ENCODE measurements around the gene TMSB4X.

DNA sequence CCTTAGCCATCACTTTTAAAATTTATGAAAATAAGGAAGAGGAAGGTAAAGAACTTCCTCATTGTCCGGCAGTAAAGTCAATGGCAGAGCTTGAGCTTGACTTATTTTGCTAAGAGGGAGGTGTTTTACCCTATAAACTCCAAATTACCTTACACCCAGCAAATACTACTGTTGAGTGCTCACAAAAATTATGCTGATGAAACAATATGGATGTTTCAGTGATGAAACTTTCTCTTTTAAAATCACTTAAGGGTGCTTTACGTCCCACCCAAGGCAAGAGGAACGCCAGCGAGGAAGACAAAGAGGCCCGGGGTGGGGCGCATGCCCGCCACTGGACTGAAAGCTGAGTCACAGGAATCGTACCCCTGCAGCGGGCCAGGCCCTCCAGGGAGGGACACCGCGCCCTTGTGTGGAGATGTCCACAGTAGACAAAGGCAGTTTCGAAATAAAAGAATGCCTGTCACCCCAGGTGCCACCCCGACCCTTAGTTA is 560 bp upstream of the TMSB4X start:
- TF ChIP-seq CEBPB (IDR thresholded peaks at IDR 0.05; ENCODE audit: low read depth, low read length) (no peak), CTCF (conservative IDR thresholded peaks at IDR 0.05; ENCODE audit: low read depth, low read length) (no peak), USF2 (IDR thresholded peaks at IDR 0.05; ENCODE audit: low read depth, low read length) (no peak), POLR2A (IDR thresholded peaks at IDR 0.05; ENCODE audit: low read depth, low read length) (no peak), RFX5 (IDR thresholded peaks at IDR 0.05; ENCODE audit: low read depth, low read length) (no peak), MAFK (IDR thresholded peaks at IDR 0.05; ENCODE audit: low read depth, low read length) (no peak; the same call in 1 of the 2 replicates), RAD21 (IDR thresholded peaks at IDR 0.05; ENCODE audit: low read length) (no peak), SMC3 (IDR thresholded peaks at IDR 0.05; ENCODE audit: low read depth, low read length) (no peak), FOS (IDR thresholded peaks at IDR 0.05; ENCODE audit: low read depth, low read length) (no peak), MAZ (IDR thresholded peaks at IDR 0.05; ENCODE audit: borderline replicate concordance, low read depth, low read length) (no peak), RCOR1 (IDR thresholded peaks at IDR 0.05; ENCODE audit: insufficient replicate concordance, low read length) (no peak), CHD1 (IDR thresholded peaks at IDR 0.05; ENCODE audit: low read depth, low read length) (no peak)
- TF ChIP-seq, protein P1, sequence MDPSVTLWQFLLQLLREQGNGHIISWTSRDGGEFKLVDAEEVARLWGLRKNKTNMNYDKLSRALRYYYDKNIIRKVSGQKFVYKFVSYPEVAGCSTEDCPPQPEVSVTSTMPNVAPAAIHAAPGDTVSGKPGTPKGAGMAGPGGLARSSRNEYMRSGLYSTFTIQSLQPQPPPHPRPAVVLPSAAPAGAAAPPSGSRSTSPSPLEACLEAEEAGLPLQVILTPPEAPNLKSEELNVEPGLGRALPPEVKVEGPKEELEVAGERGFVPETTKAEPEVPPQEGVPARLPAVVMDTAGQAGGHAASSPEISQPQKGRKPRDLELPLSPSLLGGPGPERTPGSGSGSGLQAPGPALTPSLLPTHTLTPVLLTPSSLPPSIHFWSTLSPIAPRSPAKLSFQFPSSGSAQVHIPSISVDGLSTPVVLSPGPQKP (IDR thresholded peaks at IDR 0.05; ENCODE audit: borderline replicate concordance, low read depth, low read length): no peak
